ENCODE results near the gene OPHN1. TPM values are rescaled to one million over a fixed set of nuclear protein-coding genes. Genes with fewer than 3 reads are reported as not detected.

The OPHN1 gene
- total and polyA plus RNA-seq, 4 experiments from 2014 or later, result 0.03 to 0.44 (median 0.23) TPM; not detected in 1

GRCh38 chrX:68422478-68422877, 10.8 kb downstream of the OPHN1 start:
- no peak for DNase-seq
- H3K9me3 Mint-ChIP-seq, result peaks cover 0 to 2% (median 0%) of the 10 kb centered on the region in 8 donors
- Histone ChIP-seq H3K9me3 (ENCODE audit: control insufficient read depth in 1 of 2, low read length in 2 of 2) (no peaks in the 10 kb centered on the region), H3K27ac (ENCODE audit: low read depth, low read length) (no peak overlapping the region), H3K27me3 (ENCODE audit: insufficient read depth, low read length) (no peaks in the 10 kb centered on the region), H3K36me3 (ENCODE audit: insufficient read depth, low read length) (no peaks in the 10 kb centered on the region), H3K4me1 (ENCODE audit: insufficient read depth, low read length) (no peaks in the 10 kb centered on the region), H3K4me3 (ENCODE audit: low read length in 2 of 2) (no peak overlapping the region)
- H3K27ac Mint-ChIP-seq, result no peak overlapping the region
- POLR2A ChIA-PET (ENCODE audit: partially characterized antibody), result no interaction called here
- no peaks in the 10 kb centered on the region for H3K36me3 Mint-ChIP-seq
- CTCF ChIA-PET (ENCODE audit: partially characterized antibody), result no interaction called here
- H3K27me3 Mint-ChIP-seq, result peaks cover 3 to 6% of the 10 kb centered on the region in 2 donors
- no peak overlapping the region for H3K4me3 Mint-ChIP-seq
- no peaks in the 10 kb centered on the region for H3K4me1 Mint-ChIP-seq
- intact Hi-C loops (cut with micrococcal nuclease), result no loop called here

GRCh38 chrX:68421636-68422035, 11.7 kb downstream of the OPHN1 start:
- Mint-ChIP-seq H3K27me3 (peaks cover 3 to 6% of the 10 kb centered on the region in 2 donors), H3K36me3 (no peaks in the 10 kb centered on the region), H3K4me1 (no peaks in the 10 kb centered on the region), H3K9me3 (peaks cover 0 to 2% (median 0%) of the 10 kb centered on the region in 8 donors), H3K4me3 (no peak overlapping the region), H3K27ac (no peak overlapping the region)
- ChIA-PET CTCF (ENCODE audit: partially characterized antibody) (no interaction called here), POLR2A (ENCODE audit: partially characterized antibody) (no interaction called here)
- no peaks in the 10 kb centered on the region for H3K27me3 ChIP-seq (ENCODE audit: insufficient read depth, low read length)
- no peaks in the 10 kb centered on the region for H3K4me1 ChIP-seq (ENCODE audit: insufficient read depth, low read length)
- H3K9me3 ChIP-seq (ENCODE audit: control insufficient read depth in 1 of 2, low read length in 2 of 2), result no peaks in the 10 kb centered on the region
- intact Hi-C loops (cut with micrococcal nuclease), result no loop called here
- H3K36me3 ChIP-seq (ENCODE audit: insufficient read depth, low read length), result no peaks in the 10 kb centered on the region
- no peak overlapping the region for H3K27ac ChIP-seq (ENCODE audit: low read depth, low read length)
- no peak overlapping the region for H3K4me3 ChIP-seq (ENCODE audit: low read length in 2 of 2)
- no peak for DNase-seq

- no peaks in the 10 kb centered on the region for H3K27me3 ChIP-seq (ENCODE audit: insufficient read depth, low read length)
- Mint-ChIP-seq H3K36me3 (no peaks in the 10 kb centered on the region), H3K4me3 (no peak overlapping the region), H3K27ac (no peak overlapping the region), H3K4me1 (no peaks in the 10 kb centered on the region), H3K27me3 (peaks cover 3 to 6% of the 10 kb centered on the region in 2 donors), H3K9me3 (peaks cover 0 to 2% (median 0%) of the 10 kb centered on the region in 8 donors)
- no peak overlapping the region for H3K27ac ChIP-seq (ENCODE audit: low read depth, low read length)
- H3K4me1 ChIP-seq (ENCODE audit: insufficient read depth, low read length), result no peaks in the 10 kb centered on the region
- no peak for DNase-seq
- no peaks in the 10 kb centered on the region for H3K36me3 ChIP-seq (ENCODE audit: insufficient read depth, low read length)
- no peak overlapping the region for H3K4me3 ChIP-seq (ENCODE audit: low read length in 2 of 2)
- POLR2A ChIA-PET (ENCODE audit: partially characterized antibody), result no interaction called here
- intact Hi-C loops (cut with micrococcal nuclease), result no loop called here
- CTCF ChIA-PET (ENCODE audit: partially characterized antibody), result no interaction called here
- H3K9me3 ChIP-seq (ENCODE audit: control insufficient read depth in 1 of 2, low read length in 2 of 2), result no peaks in the 10 kb centered on the region
These were observed 12.7 kb downstream of the OPHN1 start for GRCh38 chrX:68420559-68420958.

DNA sequence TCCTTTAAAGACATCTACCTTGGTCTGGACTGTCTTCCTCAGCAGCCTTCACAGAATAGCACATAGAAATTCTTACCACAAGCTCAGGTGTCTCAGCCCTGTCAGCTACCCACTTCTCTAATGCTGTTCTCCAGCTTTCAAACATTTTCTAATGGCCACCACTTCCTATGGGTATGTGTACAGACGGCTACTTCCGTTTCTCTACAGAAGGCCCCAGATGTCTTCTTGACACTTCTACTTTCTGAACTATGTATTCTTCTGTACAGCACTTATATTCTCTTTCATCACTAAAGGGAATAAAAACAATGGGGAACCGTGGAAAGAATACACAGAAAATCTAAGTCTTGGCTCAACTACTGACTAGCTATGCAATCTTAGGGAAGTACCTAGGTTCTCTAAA, 13.3 kb downstream of the OPHN1 start:
- H3K4me3 Mint-ChIP-seq, result no peak overlapping the region
- no peaks in the 10 kb centered on the region for H3K4me1 ChIP-seq (ENCODE audit: insufficient read depth, low read length)
- H3K27ac Mint-ChIP-seq, result no peak overlapping the region
- H3K9me3 Mint-ChIP-seq, result peaks cover 0 to 2% (median 0%) of the 10 kb centered on the region in 8 donors
- ChIA-PET POLR2A (ENCODE audit: partially characterized antibody) (no interaction called here), CTCF (ENCODE audit: partially characterized antibody) (no interaction called here)
- H3K9me3 ChIP-seq (ENCODE audit: control insufficient read depth in 1 of 2, low read length in 2 of 2), result no peaks in the 10 kb centered on the region
- no peaks in the 10 kb centered on the region for H3K36me3 ChIP-seq (ENCODE audit: insufficient read depth, low read length)
- H3K4me3 ChIP-seq (ENCODE audit: low read length in 2 of 2), result no peak overlapping the region
- intact Hi-C loops (cut with micrococcal nuclease), result no loop called here
- peaks cover 3 to 6% of the 10 kb centered on the region in 2 donors for H3K27me3 Mint-ChIP-seq
- DNase-seq, result no peak
- H3K27me3 ChIP-seq (ENCODE audit: insufficient read depth, low read length), result no peaks in the 10 kb centered on the region
- H3K4me1 Mint-ChIP-seq, result no peaks in the 10 kb centered on the region
- H3K36me3 Mint-ChIP-seq, result no peaks in the 10 kb centered on the region
- H3K27ac ChIP-seq (ENCODE audit: low read depth, low read length), result no peak overlapping the region

DNA sequence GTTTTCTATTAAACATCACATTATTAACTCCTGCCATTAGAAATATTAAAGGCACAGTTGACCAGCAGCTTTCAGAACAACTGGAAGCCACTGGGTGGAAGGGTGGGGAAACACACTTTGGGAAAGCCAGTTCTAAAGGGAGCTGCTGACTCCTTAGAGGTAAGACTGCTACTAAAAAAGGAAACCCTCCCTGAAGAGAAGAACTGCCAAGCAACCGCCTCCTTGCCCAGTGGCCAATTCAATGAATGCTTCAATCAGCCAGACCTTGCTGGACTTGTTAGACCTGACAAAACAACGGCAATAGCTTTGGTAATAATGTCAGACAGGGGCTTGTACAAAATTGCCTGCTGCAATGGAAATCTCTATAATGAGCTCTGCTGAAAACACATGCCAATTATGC, 15.6 kb downstream of the OPHN1 start:
- ChIA-PET POLR2A (ENCODE audit: partially characterized antibody) (no interaction called here), CTCF (ENCODE audit: partially characterized antibody) (no interaction called here)
- intact Hi-C loops (cut with micrococcal nuclease), result no loop called here
- Mint-ChIP-seq H3K27me3 (peaks cover 3 to 6% of the 10 kb centered on the region in 2 donors), H3K4me3 (no peak overlapping the region), H3K4me1 (no peaks in the 10 kb centered on the region), H3K9me3 (peaks cover 0 to 2% (median 0%) of the 10 kb centered on the region in 8 donors), H3K27ac (no peak overlapping the region), H3K36me3 (no peaks in the 10 kb centered on the region)
- Histone ChIP-seq H3K27me3 (ENCODE audit: insufficient read depth, low read length) (no peaks in the 10 kb centered on the region), H3K4me3 (ENCODE audit: low read length in 2 of 2) (no peak overlapping the region), H3K4me1 (ENCODE audit: insufficient read depth, low read length) (no peaks in the 10 kb centered on the region), H3K9me3 (ENCODE audit: control insufficient read depth in 1 of 2, low read length in 2 of 2) (no peaks in the 10 kb centered on the region), H3K27ac (ENCODE audit: low read depth, low read length) (no peak overlapping the region), H3K36me3 (ENCODE audit: insufficient read depth, low read length) (no peaks in the 10 kb centered on the region)
- no peak for DNase-seq

DNA sequence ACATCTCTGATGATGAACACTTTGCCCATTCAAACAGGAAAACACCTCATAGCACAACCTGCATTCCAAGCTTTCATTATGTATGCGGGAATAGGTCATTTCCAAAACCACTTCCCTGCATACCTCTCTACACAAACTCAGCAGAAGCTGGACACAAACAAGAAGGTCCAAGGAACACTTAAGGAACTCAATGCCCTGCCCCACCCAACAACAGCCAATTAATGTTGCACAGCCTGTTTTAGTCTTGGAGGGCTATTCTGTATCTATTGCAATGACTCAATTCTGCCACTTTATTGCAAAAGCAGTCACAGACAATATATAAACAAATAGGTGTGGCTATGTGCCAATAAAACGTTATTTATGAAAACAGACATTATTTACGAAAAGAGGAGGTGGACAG, 16.7 kb downstream of the OPHN1 start:
- H3K27ac Mint-ChIP-seq, result no peak overlapping the region
- H3K36me3 Mint-ChIP-seq, result no peaks in the 10 kb centered on the region
- no peak overlapping the region for H3K4me3 ChIP-seq (ENCODE audit: low read length in 2 of 2)
- DNase-seq, result no peak
- peaks cover 3 to 6% of the 10 kb centered on the region in 2 donors for H3K27me3 Mint-ChIP-seq
- no peak overlapping the region for H3K4me3 Mint-ChIP-seq
- no peaks in the 10 kb centered on the region for H3K36me3 ChIP-seq (ENCODE audit: insufficient read depth, low read length)
- intact Hi-C loops (cut with micrococcal nuclease), result no loop called here
- H3K27me3 ChIP-seq (ENCODE audit: insufficient read depth, low read length), result no peaks in the 10 kb centered on the region
- H3K4me1 ChIP-seq (ENCODE audit: insufficient read depth, low read length), result no peaks in the 10 kb centered on the region
- no peaks in the 10 kb centered on the region for H3K9me3 ChIP-seq (ENCODE audit: control insufficient read depth in 1 of 2, low read length in 2 of 2)
- CTCF ChIA-PET (ENCODE audit: partially characterized antibody), result no interaction called here
- H3K27ac ChIP-seq (ENCODE audit: low read depth, low read length), result no peak overlapping the region
- no peaks in the 10 kb centered on the region for H3K4me1 Mint-ChIP-seq
- POLR2A ChIA-PET (ENCODE audit: partially characterized antibody), result no interaction called here
- H3K9me3 Mint-ChIP-seq, result peaks cover 0 to 2% (median 0%) of the 10 kb centered on the region in 8 donors

DNA sequence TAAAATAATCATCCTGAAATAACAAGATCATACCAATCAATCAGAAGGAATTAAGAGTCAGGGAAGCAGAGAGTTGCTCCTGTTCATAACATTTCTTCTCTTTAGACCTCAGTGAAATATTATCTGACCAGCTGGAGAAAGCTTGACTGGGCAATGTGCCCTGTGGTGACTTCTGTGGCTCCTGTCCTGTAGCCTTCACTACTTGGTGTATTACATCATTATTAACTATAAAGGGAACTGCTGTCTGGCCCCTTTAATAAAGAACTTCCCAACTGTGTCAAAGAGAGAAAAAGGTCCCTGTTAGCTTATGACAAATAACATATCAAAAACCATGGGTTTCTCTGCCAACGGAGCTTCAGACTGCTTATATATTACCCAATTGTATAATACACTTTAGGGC, 18.0 kb downstream of the OPHN1 start:
- POLR2A ChIA-PET (ENCODE audit: partially characterized antibody), result no interaction called here
- Histone ChIP-seq H3K4me3 (ENCODE audit: low read length in 2 of 2) (no peak overlapping the region), H3K27ac (ENCODE audit: low read depth, low read length) (no peak overlapping the region), H3K4me1 (ENCODE audit: insufficient read depth, low read length) (no peaks in the 10 kb centered on the region), H3K9me3 (ENCODE audit: control insufficient read depth in 1 of 2, low read length in 2 of 2) (no peaks in the 10 kb centered on the region), H3K36me3 (ENCODE audit: insufficient read depth, low read length) (no peaks in the 10 kb centered on the region), H3K27me3 (ENCODE audit: insufficient read depth, low read length) (no peaks in the 10 kb centered on the region)
- Mint-ChIP-seq H3K27me3 (peaks cover 3 to 6% of the 10 kb centered on the region in 2 donors), H3K9me3 (peaks cover 0 to 2% (median 0%) of the 10 kb centered on the region in 8 donors), H3K4me1 (no peaks in the 10 kb centered on the region), H3K27ac (no peak overlapping the region), H3K4me3 (no peak overlapping the region), H3K36me3 (no peaks in the 10 kb centered on the region)
- no peak for DNase-seq
- CTCF ChIA-PET (ENCODE audit: partially characterized antibody), result no interaction called here
- intact Hi-C loops (cut with micrococcal nuclease), result no loop called here

- POLR2A ChIA-PET (ENCODE audit: partially characterized antibody), result no interaction called here
- intact Hi-C loops (cut with micrococcal nuclease), result no loop called here
- H3K36me3 Mint-ChIP-seq, result no peaks in the 10 kb centered on the region
- H3K4me1 Mint-ChIP-seq, result no peaks in the 10 kb centered on the region
- no peaks in the 10 kb centered on the region for H3K9me3 Mint-ChIP-seq
- CTCF ChIA-PET (ENCODE audit: partially characterized antibody), result no interaction called here
- Histone ChIP-seq H3K9me3 (ENCODE audit: control insufficient read depth in 1 of 2, low read length in 2 of 2) (no peaks in the 10 kb centered on the region), H3K4me3 (ENCODE audit: low read length in 2 of 2) (no peak overlapping the region), H3K4me1 (ENCODE audit: insufficient read depth, low read length) (no peaks in the 10 kb centered on the region), H3K27ac (ENCODE audit: low read depth, low read length) (no peak overlapping the region), H3K27me3 (ENCODE audit: insufficient read depth, low read length) (no peaks in the 10 kb centered on the region), H3K36me3 (ENCODE audit: insufficient read depth, low read length) (no peaks in the 10 kb centered on the region)
- H3K27me3 Mint-ChIP-seq, result peaks cover 0 to 2% of the 10 kb centered on the region in 2 donors
- H3K27ac Mint-ChIP-seq, result no peak overlapping the region
- H3K4me3 Mint-ChIP-seq, result no peak overlapping the region
- DNase-seq, result no peak
These were observed 20.0 kb downstream of the OPHN1 start for GRCh38 chrX:68413254-68413653.
